HCT116 (cell line): ENCODE results near the gene SLC18A2. TPM values are rescaled to one million over a fixed set of nuclear protein-coding genes. Genes with fewer than 3 reads are reported as not detected.

Experiments used
- ATAC-seq: fragments of 200-7000 bp; cut with Tn5 transposase; 2 replicates; pipeline ENCODE4 v1.9.1; 2020; ENCODE audit warnings: mild to moderate bottlenecking, moderate library complexity
- BruUV-seq: library from RNA; stranded (reverse); fragments of 400-500 nt; replicated peaks from 2 replicates; lab custom pipeline; 2021; lab: Mats Ljungman, UMichigan
- CTCF ChIA-PET: fragments of 300-600 bp; sonication (Branson Sonifier 250); formaldehyde crosslinking; loops from one replicate; lab custom pipeline; 2021; ENCODE audit warnings: antibody characterized with exemption; lab: Charles Lee
- POLR2A ChIA-PET: fragments of 300-600, 350-600 bp; sonication (Branson Sonifier 250); formaldehyde crosslinking; loops from one replicate; lab custom pipeline; 2021; ENCODE audit warnings: antibody characterized with exemption; lab: Charles Lee
- RAD21 ChIA-PET, 2 experiments: fragments of 300-600 bp; sonication (Branson Sonifier 250); formaldehyde crosslinking; loops; one replicate each; lab custom pipeline; 2023; ENCODE audit warnings: low total read pairs in 2 of 2; ENCODE audit not compliant: uncharacterized antibody in 2 of 2, unreplicated experiment in 2 of 2, low non-redundant PET in 1 of 2; lab: Charles Lee
- DNase-seq: peaks from one replicate; pipeline ENCODE4 v3.0.0-alpha.2; 2010; ENCODE audit warnings: low read depth, low spot score
- H2AFZ ChIP-seq: fragments of 200-600 bp; shearing (Covaris generic), sonication (generic); 2 replicates; pipeline ENCODE4 v1.6.1; 2017; ENCODE audit warnings: low read depth, mixed run types, mixed read lengths, antibody characterized with exemption, low read length; ENCODE audit not compliant: poor library complexity, severe bottlenecking
- H3K27ac ChIP-seq: 2 replicates; pipeline ENCODE4 v1.5.1; 2012; ENCODE audit warnings: low read depth, low read length
- H3K27me3 ChIP-seq: fragments of 200-600 bp; sonication (generic); 2 replicates; pipeline ENCODE4 v1.6.1; 2016; ENCODE audit warnings: mixed run types, low read length, mixed read lengths; ENCODE audit not compliant: insufficient read depth
- H3K36me3 ChIP-seq, 2 experiments: fragments of 200-500 bp in 1 of 2; fragments of 200-600 bp in 1 of 2; sonication (Bioruptor generic) in 1 of 2; sonication (generic) in 1 of 2; 2 replicates each; pipeline versions ENCODE4 v1.5.1 to v1.6.1; 2014 to 2016; ENCODE audit warnings: low read length in 2 of 2, inconsistent platforms in 1 of 2, mixed read lengths in 1 of 2, mixed run types in 1 of 2; ENCODE audit not compliant: insufficient read depth in 2 of 2, control insufficient read depth in 1 of 2
- H3K4me1 ChIP-seq, 2 experiments: fragments of 200-600 bp in 1 of 2; sonication (generic) in 1 of 2; 2 replicates each; pipeline versions ENCODE4 v1.5.1 to v1.6.1; 2012 to 2017; ENCODE audit warnings: low read length in 2 of 2, inconsistent platforms in 1 of 2, mild to moderate bottlenecking in 1 of 2, mixed read lengths in 1 of 2, mixed run types in 1 of 2, moderate library complexity in 1 of 2; ENCODE audit not compliant: insufficient read depth in 2 of 2, control insufficient read depth in 1 of 2
- H3K4me2 ChIP-seq: fragments of 200-600 bp; sonication (generic); 2 replicates; pipeline ENCODE4 v1.6.1; 2017; ENCODE audit warnings: mixed run types, low read length, mixed read lengths
- H3K4me3 ChIP-seq, 2 experiments: fragments of 200-600 bp in 1 of 2; sonication (generic) in 1 of 2; replicated peaks in 1 of 2; 2 replicates each; pipeline ENCODE4 v1.5.1; 2011 to 2016; ENCODE audit warnings: low read length in 2 of 2, control low read depth in 1 of 2, low read depth in 1 of 2, mild to moderate bottlenecking in 1 of 2, mixed read lengths in 1 of 2, mixed run types in 1 of 2
- H3K79me2 ChIP-seq: fragments of 200-600 bp; sonication (generic); 2 replicates; pipeline ENCODE4 v1.6.1; 2017; ENCODE audit warnings: mild to moderate bottlenecking, mixed run types, low read length, moderate library complexity, mixed read lengths; ENCODE audit not compliant: insufficient read depth
- H3K9ac ChIP-seq: fragments of 200-600 bp; sonication (generic); 2 replicates; pipeline ENCODE4 v1.6.1; 2016; ENCODE audit warnings: low read length, mixed read lengths
- H3K9me2 ChIP-seq: fragments of 200-600 bp; sonication (generic), shearing (Covaris generic); 2 replicates; pipeline ENCODE4 v1.6.1; 2017; ENCODE audit warnings: mixed run types, mild to moderate bottlenecking, moderate library complexity; ENCODE audit not compliant: insufficient read depth
- H3K9me3 ChIP-seq, 2 experiments: fragments of 200-500 bp in 1 of 2; fragments of 200-600 bp in 1 of 2; sonication (Bioruptor generic) in 1 of 2; sonication (generic) in 1 of 2; 2 replicates each; pipeline ENCODE4 v1.6.1; 2014 to 2017; ENCODE audit warnings: low read length in 2 of 2, mixed read lengths in 2 of 2, inconsistent platforms in 1 of 2, low read depth in 1 of 2, mild to moderate bottlenecking in 1 of 2, mixed run types in 1 of 2, moderate library complexity in 1 of 2; ENCODE audit not compliant: control insufficient read depth in 1 of 2, insufficient read depth in 1 of 2
- H4K20me1 ChIP-seq: fragments of 200-600 bp; sonication (generic), shearing (Covaris generic); 2 replicates; pipeline ENCODE4 v1.6.1; 2017; ENCODE audit warnings: mixed run types, mild to moderate bottlenecking, moderate library complexity; ENCODE audit not compliant: insufficient read depth
- ATF3 ChIP-seq: IDR thresholded peaks from 2 replicates; pipeline ENCODE4 v1.6.1; 2012
- CBX3 ChIP-seq: IDR thresholded peaks from 2 replicates; pipeline ENCODE4 v1.6.1; 2012; ENCODE audit warnings: low read depth
- CEBPB ChIP-seq: IDR thresholded peaks from 2 replicates; pipeline ENCODE4 v1.6.1; 2012; ENCODE audit warnings: low read depth
- CTCF ChIP-seq, 3 experiments: fragments of 200-600 bp in 1 of 3; sonication (generic) in 1 of 3; IDR thresholded peaks in 2 of 3; conservative IDR thresholded peaks in 1 of 3; 2 replicates each; pipeline ENCODE4 v1.5.1; 2012 to 2017; ENCODE audit warnings: low read depth in 2 of 3, low read length in 2 of 3, antibody characterized with exemption in 1 of 3, borderline replicate concordance in 1 of 3, control low read depth in 1 of 3, mild to moderate bottlenecking in 1 of 3, mixed read lengths in 1 of 3, mixed run types in 1 of 3, moderate library complexity in 1 of 3; ENCODE audit not compliant: insufficient read depth in 1 of 3
- ELF1 ChIP-seq: IDR thresholded peaks from 2 replicates; pipeline ENCODE4 v1.6.1; 2012; ENCODE audit warnings: low read depth, borderline replicate concordance
- EZH2phosphoT487 ChIP-seq: fragments of 200-600 bp; IDR thresholded peaks from 2 replicates; pipeline ENCODE4 v1.6.1; 2018; ENCODE audit warnings: antibody characterized with exemption, borderline replicate concordance
- FOSL1 ChIP-seq: IDR thresholded peaks from 2 replicates; pipeline ENCODE4 v1.6.1; 2012; ENCODE audit warnings: low read depth
- RAD21 ChIP-seq: IDR thresholded peaks from 2 replicates; pipeline ENCODE4 v1.6.1; 2012; ENCODE audit warnings: low read depth, mild to moderate bottlenecking
- SIN3A ChIP-seq: IDR thresholded peaks from 2 replicates; pipeline ENCODE4 v1.6.1; 2012; ENCODE audit warnings: low read depth
- SRF ChIP-seq: IDR thresholded peaks from 2 replicates; pipeline ENCODE4 v1.6.1; 2012; ENCODE audit warnings: low read depth
- ZFX ChIP-seq: fragments of 450-650 bp; IDR thresholded peaks from 2 replicates; pipeline ENCODE4 v1.6.1; 2017
- ZNF274 ChIP-seq: fragments of 200-500 bp; sonication (Bioruptor generic); IDR thresholded peaks from 2 replicates; pipeline ENCODE4 v1.6.1; 2014; ENCODE audit warnings: mild to moderate bottlenecking, low read depth, low read length, inconsistent platforms
- intact Hi-C: fragments of 100-400 bp; cut with micrococcal nuclease; formaldehyde crosslinking; loops from 2 replicates; pipeline ENCODE4 v1.10.0; 2022
- total RNA-seq: library from RNA; stranded (reverse); gene quantifications from one replicate; pipeline ENCODE4 v1.2.1, GENCODE V29; 2021; ENCODE audit not compliant: unreplicated experiment
- TF ChIP-seq, protein P1 (sequence below): IDR thresholded peaks from 2 replicates; pipeline ENCODE4 v1.6.1; 2012; ENCODE audit warnings: low read depth

Gene SLC18A2
- total RNA-seq, 1 experiment from 2014 or later: not detected

DNA sequence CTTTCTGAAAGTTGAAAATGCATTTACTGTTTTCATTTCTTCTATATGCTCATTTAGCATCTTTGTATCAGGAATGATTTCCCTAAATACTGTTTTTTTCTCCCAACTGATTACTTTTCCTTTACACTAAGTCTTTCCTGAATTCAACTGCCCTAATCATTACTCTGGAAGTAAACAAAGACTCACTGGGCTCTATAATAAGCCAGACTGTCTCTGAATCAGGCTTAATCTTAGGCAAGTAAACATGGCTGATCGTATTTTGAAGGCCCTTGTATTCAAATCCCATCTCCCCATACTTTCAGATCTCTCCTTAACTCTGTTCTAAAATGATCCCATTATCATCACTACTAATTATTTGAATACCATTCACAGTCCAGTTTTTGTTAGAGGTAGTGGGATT is 72.7 kb downstream of the SLC18A2 start:
- RAD21 ChIA-PET: no interaction called here
- ATAC-seq: no peak
- H3K9me3 ChIP-seq: no peaks in the 10 kb centered on the region
- POLR2A ChIA-PET: no interaction called here
- no peak for DNase-seq
- H3K4me1 ChIP-seq: no peaks in the 10 kb centered on the region
- H2AFZ ChIP-seq: no peak overlapping the region
- CTCF ChIA-PET: no interaction called here
- BruUV-seq: no TSS peak
- no peaks in the 10 kb centered on the region for H3K27me3 ChIP-seq
- no peak overlapping the region for H3K4me2 ChIP-seq
- intact Hi-C loops: no loop called here
- H4K20me1 ChIP-seq: peaks cover 16% of the 10 kb centered on the region; the same call in 1 of the 2 replicates
- TF ChIP-seq RAD21 (no peak), FOSL1 (no peak), CBX3 (no peak), ELF1 (no peak)
- no peak overlapping the region for H3K9ac ChIP-seq
- H3K79me2 ChIP-seq: peaks cover 18% of the 10 kb centered on the region
- no peaks in the 10 kb centered on the region; a peak in 1 of 4 replicates for H3K36me3 ChIP-seq
- no peak overlapping the region for H3K27ac ChIP-seq
- no peak overlapping the region for H3K4me3 ChIP-seq
- H3K9me2 ChIP-seq: no peaks in the 10 kb centered on the region

DNA sequence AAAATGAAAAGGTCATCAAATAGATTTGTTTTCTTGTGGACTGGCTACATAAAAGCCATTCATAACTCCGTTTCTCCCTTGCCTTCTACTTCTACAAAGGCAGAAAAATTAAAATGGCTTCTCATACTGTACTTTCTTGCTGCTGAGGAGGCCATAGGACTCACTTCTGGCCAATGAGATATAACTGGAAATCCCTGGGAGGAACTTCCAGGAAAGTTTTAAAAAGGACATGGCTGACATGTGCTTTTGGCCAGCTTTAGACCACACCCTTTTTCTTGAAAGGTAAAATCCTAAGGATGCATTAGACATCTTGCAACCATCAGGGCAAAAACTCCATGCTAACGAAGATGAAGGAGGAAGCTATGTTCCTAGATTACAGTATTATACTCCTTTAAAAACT is 75.8 kb downstream of the SLC18A2 start:
- H3K27me3 ChIP-seq: no peaks in the 10 kb centered on the region
- BruUV-seq: no TSS peak
- H4K20me1 ChIP-seq: peaks cover 19% of the 10 kb centered on the region; the same call in 1 of the 2 replicates
- POLR2A ChIA-PET: no interaction called here
- H3K4me1 ChIP-seq: no peaks in the 10 kb centered on the region
- no peak overlapping the region for H3K9ac ChIP-seq
- H3K9me2 ChIP-seq: no peaks in the 10 kb centered on the region
- CTCF ChIA-PET: interaction anchor here (1.3 kb wide), 1 partner anchor 90 kb away, joined by 3 read pairs; no protein-coding TSS in a partner anchor
- H2AFZ ChIP-seq: no peak overlapping the region
- no peak for DNase-seq
- H3K4me2 ChIP-seq: no peak overlapping the region
- no peak overlapping the region for H3K27ac ChIP-seq
- peaks cover 41% of the 10 kb centered on the region for H3K79me2 ChIP-seq
- ATAC-seq: no peak
- RAD21 ChIA-PET: no interaction called here
- intact Hi-C loops: no loop called here
- no peak for TF ChIP-seq CTCF (IDR thresholded peaks at IDR 0.05 in 2 of 3, conservative IDR thresholded peaks at IDR 0.05 in 1 of 3; ENCODE audit: borderline replicate concordance in 1 of 3, insufficient read depth in 1 of 3, low read depth in 2 of 3, low read length in 2 of 3)
- no peak for TF ChIP-seq CEBPB
- no peak for TF ChIP-seq CBX3
- no peak for TF ChIP-seq SIN3A
- TF ChIP-seq ATF3: no peak
- TF ChIP-seq ZNF274: no peak
- TF ChIP-seq ZFX: no peak
- TF ChIP-seq, protein P1, sequence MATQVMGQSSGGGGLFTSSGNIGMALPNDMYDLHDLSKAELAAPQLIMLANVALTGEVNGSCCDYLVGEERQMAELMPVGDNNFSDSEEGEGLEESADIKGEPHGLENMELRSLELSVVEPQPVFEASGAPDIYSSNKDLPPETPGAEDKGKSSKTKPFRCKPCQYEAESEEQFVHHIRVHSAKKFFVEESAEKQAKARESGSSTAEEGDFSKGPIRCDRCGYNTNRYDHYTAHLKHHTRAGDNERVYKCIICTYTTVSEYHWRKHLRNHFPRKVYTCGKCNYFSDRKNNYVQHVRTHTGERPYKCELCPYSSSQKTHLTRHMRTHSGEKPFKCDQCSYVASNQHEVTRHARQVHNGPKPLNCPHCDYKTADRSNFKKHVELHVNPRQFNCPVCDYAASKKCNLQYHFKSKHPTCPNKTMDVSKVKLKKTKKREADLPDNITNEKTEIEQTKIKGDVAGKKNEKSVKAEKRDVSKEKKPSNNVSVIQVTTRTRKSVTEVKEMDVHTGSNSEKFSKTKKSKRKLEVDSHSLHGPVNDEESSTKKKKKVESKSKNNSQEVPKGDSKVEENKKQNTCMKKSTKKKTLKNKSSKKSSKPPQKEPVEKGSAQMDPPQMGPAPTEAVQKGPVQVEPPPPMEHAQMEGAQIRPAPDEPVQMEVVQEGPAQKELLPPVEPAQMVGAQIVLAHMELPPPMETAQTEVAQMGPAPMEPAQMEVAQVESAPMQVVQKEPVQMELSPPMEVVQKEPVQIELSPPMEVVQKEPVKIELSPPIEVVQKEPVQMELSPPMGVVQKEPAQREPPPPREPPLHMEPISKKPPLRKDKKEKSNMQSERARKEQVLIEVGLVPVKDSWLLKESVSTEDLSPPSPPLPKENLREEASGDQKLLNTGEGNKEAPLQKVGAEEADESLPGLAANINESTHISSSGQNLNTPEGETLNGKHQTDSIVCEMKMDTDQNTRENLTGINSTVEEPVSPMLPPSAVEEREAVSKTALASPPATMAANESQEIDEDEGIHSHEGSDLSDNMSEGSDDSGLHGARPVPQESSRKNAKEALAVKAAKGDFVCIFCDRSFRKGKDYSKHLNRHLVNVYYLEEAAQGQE: no peak
- no peak for TF ChIP-seq EZH2phosphoT487
- TF ChIP-seq SRF: no peak
- no peaks in the 10 kb centered on the region for H3K9me3 ChIP-seq
- H3K4me3 ChIP-seq: no peak overlapping the region
- no peaks in the 10 kb centered on the region; a peak in 1 of 4 replicates for H3K36me3 ChIP-seq
